Endothelial cell of umbilical vein (primary cell): ENCODE data around the gene TCP10L. TPM values are rescaled to one million over a fixed set of nuclear protein-coding genes. Genes with fewer than 3 reads are reported as not detected.

ENCODE experiments used
- BruUV-seq: library from RNA; stranded (reverse); fragments of 400-500 nt; replicated peaks from 2 replicates; lab custom pipeline; 2021; lab: Mats Ljungman, UMichigan
- CTCF ChIA-PET: fragments of 300-600, 350-600 bp; sonication (Branson Sonifier 250); formaldehyde crosslinking; loops from one replicate; lab custom pipeline; 2021; ENCODE audit warnings: antibody characterized with exemption, inconsistent platforms; lab: Charles Lee
- POLR2A ChIA-PET: fragments of 300-600, 350-600 bp; sonication (Branson Sonifier 250); formaldehyde crosslinking; loops from one replicate; lab custom pipeline; 2021; ENCODE audit warnings: antibody characterized with exemption, inconsistent platforms; lab: Charles Lee
- DNase-seq: peaks from one replicate; pipeline ENCODE4 v3.0.0-alpha.2; 2011; ENCODE audit warnings: low read depth, low spot score
- FAIRE-seq: peaks from 2 replicates; lab custom pipeline; 2011; peaks lifted over from hg19 to GRCh38; lab: Jason Lieb, UNC
- H2AFZ ChIP-seq: 2 replicates; pipeline ENCODE4 v1.6.0; 2012; ENCODE audit warnings: low read depth, low read length, control low read depth, inconsistent platforms
- H3K27ac ChIP-seq: 2 replicates; pipeline ENCODE4 v1.5.1; 2011; ENCODE audit warnings: low read depth, mild to moderate bottlenecking, control low read depth, low read length, moderate library complexity; ENCODE audit not compliant: insufficient read depth
- H3K27me3 ChIP-seq, 2 experiments: 2 replicates each; pipeline versions ENCODE4 v1.6.0 to v1.6.1; 2011; ENCODE audit warnings: low read length in 2 of 2, mixed read lengths in 1 of 2; ENCODE audit not compliant: control insufficient read depth in 2 of 2, insufficient read depth in 2 of 2
- H3K36me3 ChIP-seq, 2 experiments: 2 replicates in 1 of 2; 3 replicates in 1 of 2; pipeline ENCODE4 v1.5.1; 2011; ENCODE audit warnings: low read length in 2 of 2, mild to moderate bottlenecking in 1 of 2, moderate library complexity in 1 of 2; ENCODE audit not compliant: control insufficient read depth in 2 of 2, insufficient read depth in 2 of 2; ENCODE audit errors: extremely low read depth in 1 of 2
- H3K4me1 ChIP-seq: 3 replicates; pipeline ENCODE4 v1.5.1; 2011; ENCODE audit warnings: mild to moderate bottlenecking, low read length; ENCODE audit not compliant: control insufficient read depth, insufficient read depth; ENCODE audit errors: extremely low read depth
- H3K4me2 ChIP-seq: 2 replicates; pipeline ENCODE4 v1.6.1; 2011; ENCODE audit warnings: low read length, control low read depth, mixed read lengths; ENCODE audit not compliant: insufficient read depth
- H3K4me3 ChIP-seq, 3 experiments: fragments of 200-600 bp in 1 of 3; sonication (generic), shearing (Covaris generic) in 1 of 3; replicated peaks in 1 of 3; 2 replicates each; pipeline ENCODE4 v1.5.1; 2011 to 2016; ENCODE audit warnings: control low read depth in 3 of 3, low read length in 3 of 3, mild to moderate bottlenecking in 2 of 3, inconsistent platforms in 1 of 3, low read depth in 1 of 3, moderate library complexity in 1 of 3; ENCODE audit not compliant: insufficient read depth in 1 of 3
- H3K79me2 ChIP-seq: 2 replicates; pipeline ENCODE4 v1.6.0; 2012; ENCODE audit warnings: low read length, inconsistent platforms; ENCODE audit not compliant: control insufficient read depth, insufficient read depth
- H3K9ac ChIP-seq: replicated peaks from 2 replicates; pipeline ENCODE3; 2011; ENCODE audit warnings: low read length, control low read depth; ENCODE audit not compliant: insufficient read depth; ENCODE audit errors: extremely low read depth
- H3K9me1 ChIP-seq: replicated peaks from 3 replicates; pipeline ENCODE4 v1.6.0; 2011; ENCODE audit warnings: mild to moderate bottlenecking, low read length; ENCODE audit not compliant: control insufficient read depth, insufficient read depth; ENCODE audit errors: extremely low read depth
- H3K9me3 ChIP-seq: replicated peaks from 2 replicates; pipeline ENCODE4 v1.5.1; 2012; ENCODE audit warnings: low read length, inconsistent platforms; ENCODE audit not compliant: control insufficient read depth, insufficient read depth
- H4K20me1 ChIP-seq: replicated peaks from 2 replicates; pipeline ENCODE3; 2011; ENCODE audit warnings: mild to moderate bottlenecking, low read length; ENCODE audit not compliant: control insufficient read depth, insufficient read depth; ENCODE audit errors: extremely low read depth
- EZH2 ChIP-seq: IDR thresholded peaks from 2 replicates; pipeline ENCODE4 v1.6.1; 2012; ENCODE audit warnings: borderline replicate concordance, low read depth, mild to moderate bottlenecking, moderate library complexity, low read length, inconsistent platforms; ENCODE audit not compliant: severe bottlenecking
- FOS ChIP-seq: IDR thresholded peaks from 2 replicates; pipeline ENCODE4 v1.6.1; 2011; ENCODE audit warnings: mild to moderate bottlenecking, low read length, moderate library complexity, borderline replicate concordance; ENCODE audit not compliant: insufficient read depth
- GATA2 ChIP-seq: IDR thresholded peaks from 2 replicates; pipeline ENCODE4 v1.7.0; 2011; ENCODE audit warnings: low read depth, mild to moderate bottlenecking, moderate library complexity, mixed read lengths, low read length; ENCODE audit not compliant: insufficient read length, insufficient read depth
- JUN ChIP-seq: IDR thresholded peaks from 2 replicates; pipeline ENCODE4 v1.6.1; 2011; ENCODE audit warnings: borderline replicate concordance, low read depth; ENCODE audit not compliant: insufficient read length, insufficient read depth
- MYC ChIP-seq: IDR thresholded peaks from one replicate; pipeline ENCODE4 v1.6.1; 2011; ENCODE audit warnings: mild to moderate bottlenecking, low read depth, low read length
- POLR2A ChIP-seq: IDR thresholded peaks from 2 replicates; pipeline ENCODE4 v1.6.1; 2012; ENCODE audit warnings: low read depth, mild to moderate bottlenecking, control low read depth, low read length
- POLR2AphosphoS5 ChIP-seq: IDR thresholded peaks from 2 replicates; pipeline ENCODE4 v1.6.1; 2012; ENCODE audit warnings: low read depth, mild to moderate bottlenecking, control low read depth, low read length, moderate library complexity; ENCODE audit not compliant: insufficient read depth
- dilution Hi-C: fragments of 300-500 bp; cut with MboI; formaldehyde crosslinking; loops from one replicate; pipeline ENCODE4 v1.15.0; 2019; ENCODE audit warnings: low sequenced_read_pairs; ENCODE audit not compliant: extremely low pct_ligation_motif_present
- intact Hi-C: fragments of 100-400 bp; cut with micrococcal nuclease; formaldehyde crosslinking; loops from one replicate; pipeline ENCODE4 v1.10.0; 2022
- polyA plus RNA-seq, 4 experiments: library from polyadenylated mRNA; depleted of rRNA in 3 of 4; stranded (reverse) in 3 of 4; unstranded in 1 of 4; fragments of >200 nt; gene quantifications; 2 replicates each; pipeline versions ENCODE4 v1.2.1 to v1.2.3, GENCODE V29; 2011 to 2012; ENCODE audit warnings: missing spikeins in 1 of 4
- total RNA-seq: library from RNA; stranded (reverse); gene quantifications from 2 replicates; pipeline ENCODE4 v1.2.3, GENCODE V29; 2021
- TF ChIP-seq, protein P1 (sequence below): IDR thresholded peaks from 2 replicates; pipeline ENCODE4 v1.6.1; 2011; ENCODE audit not compliant: insufficient read depth, insufficient read length
- TF ChIP-seq, protein P2 (sequence below), 2 donors: IDR thresholded peaks; 1 replicate in 1 of 2; 2 replicates in 1 of 2; pipeline ENCODE4 v1.5.1; 2011; ENCODE audit warnings: low read length in 2 of 2, mild to moderate bottlenecking in 2 of 2, moderate library complexity in 2 of 2, control low read depth in 1 of 2, inconsistent platforms in 1 of 2, low read depth in 1 of 2; ENCODE audit not compliant: insufficient read depth in 1 of 2; ENCODE audit errors: extremely low read depth in 1 of 2

The TCP10L gene
- total and polyA plus RNA-seq, 2 donors (not counting 3 experiments of a cell fraction or from before 2014, with no cell fraction given): 0.07 TPM; not detected in 1

DNA sequence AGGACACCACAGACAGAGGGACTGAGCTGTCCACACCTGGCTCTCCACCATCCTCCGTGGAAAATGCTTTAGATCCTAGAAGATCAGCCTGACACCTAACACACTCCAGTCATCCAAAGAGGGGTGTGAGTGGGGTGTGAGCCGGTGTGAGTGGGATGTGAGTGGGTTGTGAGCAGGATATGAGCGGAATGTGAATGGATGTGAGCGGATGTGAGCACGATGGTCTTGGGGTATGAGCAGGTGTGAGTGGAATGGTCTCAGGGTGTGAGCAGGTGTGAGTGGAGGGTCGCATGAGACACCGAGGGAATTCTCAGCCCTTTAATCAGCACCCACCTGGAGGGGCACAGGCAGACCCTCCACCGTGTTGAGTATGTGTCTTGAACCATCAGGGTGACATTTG is 851 bp downstream of the TCP10L start:
- Histone ChIP-seq H3K27me3 (peaks cover 4 to 7% of the 10 kb centered on the region in 2 experiments), H3K79me2 (no peaks in the 10 kb centered on the region), H3K4me2 (no peak overlapping the region), H3K4me3 (no peak overlapping the region), H4K20me1 (no peaks in the 10 kb centered on the region), H2AFZ (no peak overlapping the region), H3K9me1 (no peaks in the 10 kb centered on the region), H3K9me3 (no peaks in the 10 kb centered on the region), H3K36me3 (no peaks in the 10 kb centered on the region), H3K27ac (no peak overlapping the region), H3K9ac (no peak overlapping the region), H3K4me1 (no peaks in the 10 kb centered on the region)
- BruUV-seq: no TSS peak
- dilution Hi-C loops: no loop called here
- ChIA-PET POLR2A (no interaction called here), CTCF (interaction anchor here (0.9 to 1.1 kb wide), 2 partner anchors 12 to 181 kb away, joined by 3 read pairs; no protein-coding TSS in a partner anchor)
- FAIRE-seq: no peak
- no peak for DNase-seq
- TF ChIP-seq, protein P1, sequence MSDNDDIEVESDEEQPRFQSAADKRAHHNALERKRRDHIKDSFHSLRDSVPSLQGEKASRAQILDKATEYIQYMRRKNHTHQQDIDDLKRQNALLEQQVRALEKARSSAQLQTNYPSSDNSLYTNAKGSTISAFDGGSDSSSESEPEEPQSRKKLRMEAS: no peak
- TF ChIP-seq GATA2 (no peak), POLR2AphosphoS5 (no peak), POLR2A (no peak), EZH2 (no peak), MYC (no peak), JUN (no peak), FOS (no peak)
- TF ChIP-seq, protein P2, sequence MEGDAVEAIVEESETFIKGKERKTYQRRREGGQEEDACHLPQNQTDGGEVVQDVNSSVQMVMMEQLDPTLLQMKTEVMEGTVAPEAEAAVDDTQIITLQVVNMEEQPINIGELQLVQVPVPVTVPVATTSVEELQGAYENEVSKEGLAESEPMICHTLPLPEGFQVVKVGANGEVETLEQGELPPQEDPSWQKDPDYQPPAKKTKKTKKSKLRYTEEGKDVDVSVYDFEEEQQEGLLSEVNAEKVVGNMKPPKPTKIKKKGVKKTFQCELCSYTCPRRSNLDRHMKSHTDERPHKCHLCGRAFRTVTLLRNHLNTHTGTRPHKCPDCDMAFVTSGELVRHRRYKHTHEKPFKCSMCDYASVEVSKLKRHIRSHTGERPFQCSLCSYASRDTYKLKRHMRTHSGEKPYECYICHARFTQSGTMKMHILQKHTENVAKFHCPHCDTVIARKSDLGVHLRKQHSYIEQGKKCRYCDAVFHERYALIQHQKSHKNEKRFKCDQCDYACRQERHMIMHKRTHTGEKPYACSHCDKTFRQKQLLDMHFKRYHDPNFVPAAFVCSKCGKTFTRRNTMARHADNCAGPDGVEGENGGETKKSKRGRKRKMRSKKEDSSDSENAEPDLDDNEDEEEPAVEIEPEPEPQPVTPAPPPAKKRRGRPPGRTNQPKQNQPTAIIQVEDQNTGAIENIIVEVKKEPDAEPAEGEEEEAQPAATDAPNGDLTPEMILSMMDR (IDR thresholded peaks at IDR 0.05; ENCODE audit: extremely low read depth in 1 of 2, insufficient read depth in 1 of 2, low read depth in 1 of 2, low read length in 2 of 2): no peak
- intact Hi-C loops: no loop called here
